Gastroesophageal sphincter (tissue), 4 donors: ENCODE results near the gene SLC17A9. TPM values are rescaled to one million over a fixed set of nuclear protein-coding genes. Genes with fewer than 3 reads are reported as not detected.

Source experiments
- ATAC-seq: fragments of 150-250 bp; one replicate; pipeline ENCODE4 v1.9.1; 2016; ENCODE audit warnings: mild to moderate bottlenecking, moderate library complexity
- H3K27ac ChIP-seq, 4 donors: fragments of 200-600 bp; sonication (generic) in 3 of 4; 1 replicate in 3 of 4; 2 replicates in 1 of 4; pipeline ENCODE4 v1.5.1; 2016 to 2019
- H3K27me3 ChIP-seq: fragments of 200-600 bp; sonication (generic); one replicate; pipeline ENCODE4 v1.5.1; 2019
- H3K36me3 ChIP-seq, 2 donors: fragments of 200-600 bp; sonication (generic); one replicate each; pipeline ENCODE4 v1.5.1; 2019; ENCODE audit warnings: control low read depth in 1 of 2
- H3K4me1 ChIP-seq, 3 donors: fragments of 200-600 bp; sonication (generic); 1 replicate in 2 of 3; 2 replicates in 1 of 3; pipeline ENCODE4 v1.5.1; 2016 to 2019; ENCODE audit warnings: control low read depth in 2 of 3
- H3K4me3 ChIP-seq, 2 donors: fragments of 200-600 bp; sonication (generic); one replicate each; pipeline ENCODE4 v1.5.1; 2019; ENCODE audit warnings: mild to moderate bottlenecking in 1 of 2, moderate library complexity in 1 of 2
- H3K9me3 ChIP-seq, 3 donors: fragments of 200-600 bp; sonication (generic); one replicate each; pipeline ENCODE4 v1.5.1; 2017 to 2019; ENCODE audit warnings: control low read depth in 2 of 3
- CTCF ChIP-seq, 4 experiments: fragments of 200-600 bp in 2 of 4; fragments of 450-650 bp in 2 of 4; sonication (generic) in 1 of 4; IDR thresholded peaks; one replicate each; pipeline ENCODE4 v1.5.1; 2017 to 2019; ENCODE audit warnings: antibody characterized with exemption in 4 of 4, mild to moderate bottlenecking in 2 of 4, moderate library complexity in 2 of 4
- EP300 ChIP-seq: sonication (generic); formaldehyde crosslinking; IDR thresholded peaks from one replicate; pipeline ENCODE4 v1.6.1; 2017; ENCODE audit warnings: antibody characterized with exemption, mild to moderate bottlenecking
- POLR2A ChIP-seq, 2 donors: fragments of 450-650 bp; IDR thresholded peaks; one replicate each; pipeline ENCODE4 v1.6.1; 2017; ENCODE audit warnings: antibody characterized with exemption in 2 of 2, mild to moderate bottlenecking in 2 of 2, moderate library complexity in 1 of 2
- POLR2AphosphoS5 ChIP-seq: sonication (generic); formaldehyde crosslinking; IDR thresholded peaks from one replicate; pipeline ENCODE4 v1.6.1; 2017; ENCODE audit warnings: antibody characterized with exemption
- WGBS, 2 donors: methylation state at CpG; one replicate each; pipeline ENCODE4 v1.1.5; 2018; ENCODE audit warnings: low coverage in 1 of 2; 5-methylcytosine and 5-hydroxymethylcytosine counted together
- total RNA-seq, 4 donors: library from RNA; depleted of rRNA; stranded (reverse); fragments of >200 nt; gene quantifications; one replicate each; pipeline ENCODE4 v1.1.0, GENCODE V29; 2016

Gene SLC17A9
- total RNA-seq, 4 donors from 2014 or later: 1.3 to 4.6 (median 2.8) TPM

GRCh38 chr20:62980380-62980960 is 28.0 kb downstream of the SLC17A9 start:
- no peak for TF ChIP-seq POLR2A (IDR thresholded peaks at IDR 0.05)
- TF ChIP-seq EP300: no peak
- TF ChIP-seq CTCF (IDR thresholded peaks at IDR 0.05): no peak
- no peak for TF ChIP-seq POLR2AphosphoS5
- H3K4me1 ChIP-seq: no peaks in the 10 kb centered on the region
- H3K36me3 ChIP-seq: no peaks in the 10 kb centered on the region
- H3K27me3 ChIP-seq: peaks cover 100% of the 10 kb centered on the region
- no peak overlapping the region for H3K4me3 ChIP-seq
- H3K27ac ChIP-seq: no peak overlapping the region
- no peak for ATAC-seq
- 21 to 39% methylated on average over 8 to 11 of the region's 19 CpGs for WGBS, 2 donors
- H3K9me3 ChIP-seq: no peaks in the 10 kb centered on the region

GRCh38 chr20:62980970-62981369 is 28.5 kb downstream of the SLC17A9 start:
- 0 to 21% methylated on average over 4 to 11 of the region's 28 CpGs for WGBS, 2 donors
- H3K9me3 ChIP-seq: no peaks in the 10 kb centered on the region
- H3K4me1 ChIP-seq: no peaks in the 10 kb centered on the region
- peaks cover 100% of the 10 kb centered on the region for H3K27me3 ChIP-seq
- H3K4me3 ChIP-seq: no peak overlapping the region
- H3K36me3 ChIP-seq: no peaks in the 10 kb centered on the region
- no peak overlapping the region for H3K27ac ChIP-seq
- TF ChIP-seq POLR2AphosphoS5: no peak
- no peak for TF ChIP-seq EP300
- no peak for TF ChIP-seq POLR2A (IDR thresholded peaks at IDR 0.05)
- TF ChIP-seq CTCF (IDR thresholded peaks at IDR 0.05): no peak
- no peak for ATAC-seq

GRCh38 chr20:62982124-62983075 is 29.9 kb downstream of the SLC17A9 start:
- Histone ChIP-seq H3K4me1 (no peaks in the 10 kb centered on the region), H3K36me3 (no peaks in the 10 kb centered on the region), H3K9me3 (no peaks in the 10 kb centered on the region), H3K4me3 (no peak overlapping the region), H3K27ac (no peak overlapping the region), H3K27me3 (peaks cover 100% of the 10 kb centered on the region)
- 57% methylated on average over 1 of the region's 21 CpGs; no CpG with 5 or more reads in 1 of the 2 donors for WGBS, 2 donors
- TF ChIP-seq POLR2AphosphoS5 (no peak), CTCF (IDR thresholded peaks at IDR 0.05) (no peak), POLR2A (IDR thresholded peaks at IDR 0.05) (no peak), EP300 (no peak)
- ATAC-seq: no peak

GRCh38 chr20:62983210-62983609 is 30.7 kb downstream of the SLC17A9 start:
- H3K9me3 ChIP-seq: no peaks in the 10 kb centered on the region
- H3K36me3 ChIP-seq: no peaks in the 10 kb centered on the region
- 90% methylated on average over 2 of the region's 6 CpGs; no CpG with 5 or more reads in 1 of the 2 donors for WGBS, 2 donors
- no peak for ATAC-seq
- no peaks in the 10 kb centered on the region for H3K4me1 ChIP-seq
- H3K27ac ChIP-seq: no peak overlapping the region
- H3K4me3 ChIP-seq: no peak overlapping the region
- H3K27me3 ChIP-seq: peaks cover 99% of the 10 kb centered on the region
- TF ChIP-seq POLR2A (IDR thresholded peaks at IDR 0.05) (no peak), EP300 (no peak), CTCF (IDR thresholded peaks at IDR 0.05) (no peak), POLR2AphosphoS5 (no peak)
